GM18907 (cell line): Measurements from ENCODE around the gene CPNE2.
"Not testable (repeated sequence)": the region's sequence is repeated elsewhere in the genome, so short reads cannot be mapped to it uniquely, and the experiment has no call there.

ENCODE experiments used
- ATAC-seq: cut with Tn5 transposase; IDR thresholded peaks from one replicate; pipeline ENCODE4 v1.9.1; 2021; ENCODE audit warnings: mild to moderate bottlenecking, moderate library complexity; ENCODE audit not compliant: unreplicated experiment

Gene CPNE2

GRCh38 chr16:57165483-57165882, 73.1 kb downstream of the CPNE2 start:
- no peak for ATAC-seq

GRCh38 chr16:57165938-57166337, 73.6 kb downstream of the CPNE2 start:
- ATAC-seq, result no peak

GRCh38 chr16:57166451-57166850, 74.1 kb downstream of the CPNE2 start:
- ATAC-seq, result no peak

DNA sequence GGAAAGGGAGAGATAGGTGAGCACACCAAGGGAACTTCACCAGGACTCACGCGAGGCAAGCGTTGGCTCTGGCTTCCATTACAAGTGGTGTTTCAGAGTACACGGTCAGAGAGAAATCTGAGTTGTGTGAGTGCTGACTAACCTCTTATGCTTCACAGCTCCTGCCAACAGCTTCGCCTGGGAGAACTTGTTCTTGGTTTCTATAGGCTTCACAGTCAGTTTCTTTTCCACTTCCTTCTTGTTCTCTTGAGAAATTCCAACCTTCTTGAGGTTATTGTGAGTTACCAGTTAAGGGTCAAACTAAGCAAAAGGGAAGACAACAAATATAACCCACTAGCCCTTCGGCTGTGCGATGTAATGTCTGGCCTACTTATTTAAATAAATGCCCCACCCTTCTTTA, 74.6 kb downstream of the CPNE2 start:
- ATAC-seq, result no peak

GRCh38 chr16:57167538-57167937, 75.2 kb downstream of the CPNE2 start:
- ATAC-seq, result no peak

DNA sequence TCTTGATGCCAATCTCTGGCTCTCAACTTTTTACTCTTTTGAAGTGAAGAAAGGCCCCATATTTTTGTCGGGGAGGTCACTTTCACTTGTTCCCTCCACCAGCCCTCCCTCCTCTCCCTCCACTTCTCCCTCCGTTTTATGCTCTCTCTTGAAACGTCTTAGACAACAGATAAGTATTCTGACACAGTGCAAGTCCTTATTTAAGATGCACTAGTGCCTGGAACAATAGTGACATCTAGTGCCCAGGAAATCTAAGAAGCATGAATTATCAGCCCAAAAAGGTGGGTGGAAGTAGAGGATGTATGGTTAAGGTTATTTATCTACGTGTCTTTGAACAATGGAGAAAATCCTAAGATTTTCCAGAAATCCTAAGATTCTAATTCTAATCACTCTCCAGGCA, 75.6 kb downstream of the CPNE2 start:
- ATAC-seq, result no peak

DNA sequence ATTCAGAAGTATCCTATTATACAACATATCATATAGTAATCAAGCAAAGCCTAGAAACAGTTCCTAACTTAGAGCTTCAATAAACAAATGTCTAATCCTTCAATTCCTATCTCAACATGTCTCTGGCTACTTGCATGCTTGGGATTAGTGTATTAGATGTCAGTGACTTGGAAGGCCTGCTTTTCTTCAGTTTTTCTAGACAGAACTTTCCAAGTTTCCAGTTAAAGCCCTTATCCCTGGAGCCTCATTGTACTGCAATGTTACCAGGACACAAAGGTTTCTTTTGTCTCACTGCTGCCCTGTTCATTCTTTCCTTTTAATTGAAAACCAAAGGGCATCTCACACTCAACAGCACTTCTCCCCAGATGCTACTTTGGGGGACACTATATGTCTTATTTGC, 76.9 kb downstream of the CPNE2 start:
- ATAC-seq, result no peak

GRCh38 chr16:57172721-57173290, 80.4 kb downstream of the CPNE2 start:
- ATAC-seq, result no peak

GRCh38 chr16:57175896-57176295, 83.5 kb downstream of the CPNE2 start:
- ATAC-seq, result no peak

DNA sequence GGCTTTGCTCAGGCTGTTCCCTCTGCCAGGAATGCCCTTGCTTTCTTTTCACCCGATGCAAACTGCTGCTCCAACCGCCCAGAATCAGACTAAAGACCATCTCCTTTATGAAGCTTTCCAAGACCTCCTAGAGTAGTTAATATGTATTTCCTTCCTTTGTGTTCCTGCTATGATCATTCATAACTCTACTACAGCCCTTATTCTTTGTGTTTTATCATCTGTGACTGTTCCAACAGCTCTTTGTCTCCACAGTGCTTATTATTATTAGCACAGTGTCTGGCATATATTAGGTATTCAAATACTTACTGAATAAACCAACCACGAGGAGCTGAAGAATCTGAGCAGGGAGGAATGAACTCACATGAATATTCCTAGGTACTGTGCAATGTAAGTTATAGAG, 85.8 kb downstream of the CPNE2 start:
- ATAC-seq, result no peak

GRCh38 chr16:57178793-57179212, 86.4 kb downstream of the CPNE2 start:
- ATAC-seq, result no peak

- no peak for ATAC-seq
Measured at GRCh38 chr16:57179215-57179828, 86.9 kb downstream of the CPNE2 start.

GRCh38 chr16:57184113-57184512, 91.7 kb downstream of the CPNE2 start:
- no peak for ATAC-seq

DNA sequence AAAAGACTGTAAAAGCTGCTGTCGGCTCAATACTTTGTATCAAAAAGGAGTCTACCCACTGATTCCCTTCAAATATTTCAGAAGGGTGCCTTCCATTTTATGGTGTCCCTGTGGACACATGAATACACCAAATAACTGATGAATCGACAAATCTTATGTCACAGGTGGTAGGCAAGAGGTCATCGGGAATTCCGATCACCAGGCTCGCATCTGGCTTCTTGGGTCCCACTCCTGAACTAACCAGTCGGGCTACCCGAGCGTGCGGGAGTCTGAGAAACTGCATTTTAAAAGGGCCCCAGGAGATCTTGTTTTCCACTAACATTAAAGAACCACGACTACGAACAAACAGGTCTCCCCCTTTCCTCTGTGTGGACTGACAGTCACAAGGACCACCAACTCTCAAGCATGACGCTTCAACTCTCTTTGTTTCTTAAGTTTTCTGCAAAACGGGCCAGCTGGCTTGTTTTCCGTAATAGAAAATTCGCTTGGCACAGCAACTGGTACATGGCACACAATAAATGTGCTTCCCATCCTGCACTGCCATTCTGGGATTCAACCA, 92.6 kb downstream of the CPNE2 start:
- ATAC-seq, result no peak

DNA sequence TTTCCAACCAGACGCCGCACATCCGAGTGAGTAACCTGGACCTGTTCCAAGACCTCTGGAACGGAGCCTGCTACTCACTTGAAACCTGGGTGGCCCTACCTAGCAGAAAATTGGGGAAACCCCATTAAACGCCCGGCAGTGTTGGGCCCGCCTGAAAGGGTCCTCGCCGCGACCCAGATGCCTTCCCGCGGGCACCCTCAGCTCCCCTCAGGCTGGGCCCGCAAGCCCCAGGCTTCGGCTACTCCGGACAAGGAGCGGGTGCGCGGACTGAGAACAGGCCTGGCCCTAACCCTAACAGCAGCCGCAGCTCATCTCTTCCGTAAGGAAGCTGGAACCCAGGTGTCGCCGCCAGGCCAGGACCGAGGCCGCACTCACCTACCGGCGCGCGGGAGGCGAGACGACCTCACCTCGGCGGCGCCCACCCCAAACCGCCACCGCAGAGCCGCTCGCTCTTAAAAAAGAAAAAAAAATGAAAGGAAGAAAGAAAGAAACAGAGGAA, 93.1 kb downstream of the CPNE2 start:
- ATAC-seq, result peak; percentile 42

DNA sequence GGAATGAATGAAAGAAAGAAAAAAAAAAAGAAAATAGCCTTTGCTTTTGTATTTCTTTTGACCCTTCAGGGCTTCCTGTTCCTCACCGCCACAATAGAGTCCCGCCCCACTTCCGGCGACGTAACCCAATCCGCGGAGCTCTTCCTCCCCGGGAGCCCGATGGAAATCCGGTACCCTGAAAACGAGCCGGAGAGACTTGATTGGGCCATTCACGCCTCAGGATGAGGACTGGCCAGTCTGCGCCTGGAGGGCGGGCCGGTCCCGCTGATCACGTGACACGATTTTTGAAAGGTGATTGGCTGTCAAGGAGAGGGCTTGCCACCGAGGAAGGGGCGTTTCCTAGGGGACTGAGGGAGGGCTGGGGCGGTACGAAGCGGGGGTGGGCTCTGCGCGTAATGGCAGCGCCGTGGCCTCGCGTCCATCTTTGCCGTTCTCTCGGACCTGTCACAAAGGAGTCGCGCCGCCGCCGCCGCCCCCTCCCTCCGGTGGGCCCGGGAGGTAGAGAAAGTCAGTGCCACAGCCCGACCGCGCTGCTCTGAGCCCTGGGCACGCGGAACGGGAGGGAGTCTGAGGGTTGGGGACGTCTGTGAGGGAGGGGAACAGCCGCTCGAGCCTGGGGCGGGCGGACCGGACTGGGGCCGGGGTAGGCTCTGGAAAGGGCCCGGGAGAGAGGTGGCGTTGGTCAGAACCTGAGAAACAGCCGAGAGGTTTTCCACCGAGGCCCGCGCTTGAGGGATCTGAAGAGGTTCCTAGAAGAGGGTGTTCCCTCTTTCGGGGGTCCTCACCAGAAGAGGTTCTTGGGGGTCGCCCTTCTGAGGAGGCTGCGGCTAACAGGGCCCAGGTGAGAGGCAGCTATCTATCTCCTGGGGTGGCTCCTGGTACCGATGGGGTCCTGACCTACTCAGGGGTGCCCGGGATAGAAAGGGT, 93.8 kb downstream of the CPNE2 start, which contains the start of the genes PSME3IP1 and RSPRY1:
PSME3IP1 (minus strand) TSS at position 95 of the 927 bp plus-strand sequence. CDS start 12,185 bp downstream, outside the sequence.
RSPRY1 (plus strand) TSS at position 385 of the 927 bp plus-strand sequence. CDS start 18,330 bp downstream, outside the sequence.
- peak; percentile 92 for ATAC-seq

DNA sequence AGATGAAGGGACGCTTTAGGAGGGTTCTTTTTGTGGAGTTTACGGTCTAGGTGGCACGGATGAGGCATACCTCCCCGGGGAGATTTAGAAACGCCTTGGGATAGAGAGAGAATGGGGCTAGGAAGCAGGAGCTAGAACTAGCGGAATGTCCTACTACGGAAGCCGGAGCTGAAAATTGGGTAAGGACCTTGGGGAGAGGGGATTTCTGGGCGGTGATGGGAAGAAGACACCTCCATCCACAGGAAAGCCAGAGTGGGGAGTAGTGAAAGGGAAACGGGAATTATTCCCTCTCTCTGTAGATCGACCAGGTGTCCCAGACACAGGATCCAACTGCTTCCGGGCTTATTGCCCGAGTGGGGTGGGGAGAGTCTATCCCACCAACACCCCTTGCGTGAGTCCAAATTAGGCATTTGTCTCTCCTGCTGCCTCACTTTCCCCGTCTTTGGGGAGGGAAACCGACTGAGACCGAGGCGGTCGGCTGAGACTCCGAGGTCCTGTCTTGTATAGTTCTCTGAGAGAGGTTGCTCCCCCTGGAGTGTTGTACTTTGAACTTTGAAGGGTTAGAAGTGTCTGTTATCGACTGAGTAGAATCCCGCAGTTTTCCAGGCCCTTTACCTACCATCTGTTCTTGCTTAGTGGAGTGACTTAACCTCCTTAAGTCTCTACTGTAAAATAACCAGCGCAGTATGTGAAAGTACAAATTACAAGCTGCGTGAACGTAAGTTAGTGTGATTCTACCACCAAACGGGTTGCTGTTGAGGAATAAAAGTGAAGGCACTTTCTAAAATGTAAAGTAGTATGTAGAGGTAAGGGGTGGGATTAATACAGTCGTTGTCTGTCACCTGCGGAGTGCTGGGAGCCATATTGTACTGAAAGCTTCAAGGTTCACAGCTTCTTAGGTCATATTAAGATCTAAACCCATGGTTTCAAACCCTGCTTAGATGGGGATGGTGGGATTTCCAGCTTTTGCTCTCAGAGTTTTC, 94.8 kb downstream of the CPNE2 start:
- no peak for ATAC-seq

GRCh38 chr16:57187902-57188710, 95.7 kb downstream of the CPNE2 start:
- not testable (repeated sequence) for ATAC-seq

DNA sequence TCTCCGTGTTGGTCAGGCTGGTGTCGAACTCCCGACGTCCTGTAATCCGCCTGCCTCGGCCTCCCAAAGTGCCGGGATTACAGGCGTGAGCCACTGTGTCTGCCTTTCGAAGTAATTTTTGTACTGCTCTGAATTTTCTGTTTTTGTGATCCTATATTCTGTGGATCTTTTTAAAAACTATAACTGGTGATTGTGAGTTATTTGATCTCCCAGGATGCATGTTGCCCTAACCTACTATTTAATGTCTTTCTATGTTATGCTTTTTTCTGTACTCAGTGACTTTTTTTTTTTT, 96.3 kb downstream of the CPNE2 start:
- ATAC-seq, result no peak
